ENCODE data around the gene TEX35.

The TEX35 gene

GRCh38 chr1:178506669-178507068 is 6.2 kb upstream of the TEX35 start:
- no peaks in the 10 kb centered on the region for H3K9me3 ChIP-seq (ENCODE audit: low read length)
- no peak overlapping the region for H3K4me3 ChIP-seq (ENCODE audit: low read length)
- peaks cover 3% of the 10 kb centered on the region for H3K27me3 ChIP-seq (ENCODE audit: insufficient read depth, low read length)
- H3K36me3 ChIP-seq (ENCODE audit: insufficient read depth, low read length): no peaks in the 10 kb centered on the region
- H3K4me1 ChIP-seq (ENCODE audit: insufficient read depth, low read length): no peaks in the 10 kb centered on the region
- H2AFZ ChIP-seq (ENCODE audit: low read depth, low read length): no peak overlapping the region

DNA sequence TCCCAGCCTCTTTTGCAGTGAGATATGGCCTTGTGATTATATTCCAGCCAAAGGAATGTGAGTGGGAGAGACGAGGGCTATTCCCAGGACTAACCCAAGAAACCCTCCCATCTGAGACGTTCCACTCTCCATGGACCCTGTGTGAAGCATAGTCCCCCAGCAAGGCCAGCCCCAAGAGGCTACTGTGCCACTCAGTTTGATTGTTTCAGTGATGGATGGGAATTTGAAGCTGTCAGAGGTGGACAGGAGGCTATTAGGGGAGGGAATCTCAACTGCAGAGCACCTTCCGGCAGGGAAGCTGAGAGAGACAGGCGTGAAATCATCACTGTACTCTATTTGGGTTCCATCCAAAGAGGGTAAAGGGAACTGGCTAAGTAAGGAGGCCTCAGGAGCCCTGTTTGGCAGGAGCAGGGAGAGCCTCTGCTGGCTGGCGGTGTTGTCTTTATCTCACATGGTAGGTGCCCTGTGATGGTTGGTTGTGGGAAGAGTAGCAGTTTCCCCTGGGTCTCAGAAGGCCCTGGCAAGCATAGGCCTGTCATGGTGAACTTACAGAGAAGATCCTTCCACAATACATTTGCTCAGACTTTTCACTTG is 3.4 kb upstream of the TEX35 start:
- no peak overlapping the region for H2AFZ ChIP-seq (ENCODE audit: low read depth, low read length)
- no peaks in the 10 kb centered on the region for H3K9me3 ChIP-seq (ENCODE audit: low read length)
- H3K4me1 ChIP-seq (ENCODE audit: insufficient read depth, low read length): no peaks in the 10 kb centered on the region
- peaks cover 3% of the 10 kb centered on the region for H3K27me3 ChIP-seq (ENCODE audit: insufficient read depth, low read length)
- H3K4me3 ChIP-seq (ENCODE audit: low read length): no peak overlapping the region
- no peaks in the 10 kb centered on the region for H3K36me3 ChIP-seq (ENCODE audit: insufficient read depth, low read length)

DNA sequence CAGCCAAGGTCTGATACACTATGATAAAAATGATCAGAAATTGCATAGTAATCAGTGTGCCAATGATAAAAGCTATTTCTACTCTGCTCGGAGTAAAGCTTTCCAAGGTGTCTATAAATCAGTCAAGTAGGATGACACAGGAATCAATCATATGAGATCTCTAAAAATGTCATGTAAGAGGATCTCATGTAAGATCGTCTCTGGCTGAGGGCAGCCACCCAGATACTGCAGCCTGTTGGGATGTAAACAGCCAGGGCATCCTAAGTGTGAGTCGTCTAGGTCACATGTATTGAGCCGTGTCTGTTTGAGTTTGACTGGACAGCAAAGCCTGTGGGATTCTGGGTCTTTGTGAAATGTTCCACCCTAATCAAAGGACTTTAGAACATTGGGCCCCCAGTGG is 2.8 kb upstream of the TEX35 start:
- Histone ChIP-seq H3K4me3 (ENCODE audit: low read length) (no peak overlapping the region), H3K9me3 (ENCODE audit: low read length) (no peaks in the 10 kb centered on the region), H3K36me3 (ENCODE audit: insufficient read depth, low read length) (no peaks in the 10 kb centered on the region), H3K27me3 (ENCODE audit: insufficient read depth, low read length) (peaks cover 2% of the 10 kb centered on the region), H2AFZ (ENCODE audit: low read depth, low read length) (no peak overlapping the region), H3K4me1 (ENCODE audit: insufficient read depth, low read length) (no peaks in the 10 kb centered on the region)

GRCh38 chr1:178513278-178513983 is 522 bp downstream of the TEX35 start:
- H3K9me3 ChIP-seq (ENCODE audit: low read length): no peaks in the 10 kb centered on the region
- no peak overlapping the region for H2AFZ ChIP-seq (ENCODE audit: low read depth, low read length)
- no peak overlapping the region for H3K4me3 ChIP-seq (ENCODE audit: low read length)
- no peaks in the 10 kb centered on the region for H3K36me3 ChIP-seq (ENCODE audit: insufficient read depth, low read length)
- no peaks in the 10 kb centered on the region for H3K4me1 ChIP-seq (ENCODE audit: insufficient read depth, low read length)
- no peaks in the 10 kb centered on the region for H3K27me3 ChIP-seq (ENCODE audit: insufficient read depth, low read length)

DNA sequence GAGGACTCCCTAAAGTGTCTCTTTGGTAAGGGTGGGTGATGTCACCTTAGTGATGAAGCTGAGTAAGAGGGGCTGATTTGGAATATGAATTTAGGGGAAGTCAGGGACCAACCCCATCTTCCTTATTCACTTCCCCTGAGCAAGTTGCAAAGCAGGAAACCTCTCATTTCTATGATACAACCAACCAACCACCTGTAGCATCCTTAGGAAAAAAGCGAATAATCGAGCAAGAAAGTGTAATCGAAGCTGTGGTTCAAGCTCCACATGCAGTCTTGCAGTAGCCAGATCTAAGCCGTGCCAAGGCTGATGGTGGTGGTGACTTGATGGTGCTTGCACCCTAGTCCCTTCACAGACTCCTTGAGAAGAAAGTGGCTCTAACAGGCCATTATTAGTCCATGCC is 3.2 kb downstream of the TEX35 start:
- no peak overlapping the region for H2AFZ ChIP-seq (ENCODE audit: low read depth, low read length)
- H3K9me3 ChIP-seq (ENCODE audit: low read length): no peaks in the 10 kb centered on the region
- no peak overlapping the region for H3K4me3 ChIP-seq (ENCODE audit: low read length)
- no peaks in the 10 kb centered on the region for H3K36me3 ChIP-seq (ENCODE audit: insufficient read depth, low read length)
- H3K4me1 ChIP-seq (ENCODE audit: insufficient read depth, low read length): no peaks in the 10 kb centered on the region
- H3K27me3 ChIP-seq (ENCODE audit: insufficient read depth, low read length): no peaks in the 10 kb centered on the region

- H3K9me3 ChIP-seq (ENCODE audit: low read length): no peaks in the 10 kb centered on the region
- H2AFZ ChIP-seq (ENCODE audit: low read depth, low read length): no peak overlapping the region
- H3K4me1 ChIP-seq (ENCODE audit: insufficient read depth, low read length): no peaks in the 10 kb centered on the region
- H3K36me3 ChIP-seq (ENCODE audit: insufficient read depth, low read length): no peaks in the 10 kb centered on the region
- H3K4me3 ChIP-seq (ENCODE audit: low read length): no peak overlapping the region
- no peaks in the 10 kb centered on the region for H3K27me3 ChIP-seq (ENCODE audit: insufficient read depth, low read length)
Measured at GRCh38 chr1:178518894-178519293, 6.0 kb downstream of the TEX35 start.

- Histone ChIP-seq H3K4me1 (ENCODE audit: insufficient read depth, low read length) (no peaks in the 10 kb centered on the region), H3K36me3 (ENCODE audit: insufficient read depth, low read length) (no peaks in the 10 kb centered on the region)
Measured at GRCh38 chr1:178520803-178521202, 7.9 kb downstream of the TEX35 start.

GRCh38 chr1:178521241-178521640 is 8.3 kb downstream of the TEX35 start:
- Histone ChIP-seq H2AFZ (ENCODE audit: low read depth, low read length) (no peak overlapping the region), H3K9me3 (ENCODE audit: low read length) (no peaks in the 10 kb centered on the region), H3K36me3 (ENCODE audit: insufficient read depth, low read length) (no peaks in the 10 kb centered on the region), H3K27me3 (ENCODE audit: insufficient read depth, low read length) (no peaks in the 10 kb centered on the region), H3K4me3 (ENCODE audit: low read length) (no peak overlapping the region), H3K4me1 (ENCODE audit: insufficient read depth, low read length) (no peaks in the 10 kb centered on the region)

More at GRCh38 chr1:178520803-178521202, 7.9 kb downstream of the TEX35 start:
- Histone ChIP-seq H2AFZ (ENCODE audit: low read depth, low read length) (no peak overlapping the region), H3K27me3 (ENCODE audit: insufficient read depth, low read length) (no peaks in the 10 kb centered on the region), H3K9me3 (ENCODE audit: low read length) (no peaks in the 10 kb centered on the region), H3K4me3 (ENCODE audit: low read length) (no peak overlapping the region)

DNA sequence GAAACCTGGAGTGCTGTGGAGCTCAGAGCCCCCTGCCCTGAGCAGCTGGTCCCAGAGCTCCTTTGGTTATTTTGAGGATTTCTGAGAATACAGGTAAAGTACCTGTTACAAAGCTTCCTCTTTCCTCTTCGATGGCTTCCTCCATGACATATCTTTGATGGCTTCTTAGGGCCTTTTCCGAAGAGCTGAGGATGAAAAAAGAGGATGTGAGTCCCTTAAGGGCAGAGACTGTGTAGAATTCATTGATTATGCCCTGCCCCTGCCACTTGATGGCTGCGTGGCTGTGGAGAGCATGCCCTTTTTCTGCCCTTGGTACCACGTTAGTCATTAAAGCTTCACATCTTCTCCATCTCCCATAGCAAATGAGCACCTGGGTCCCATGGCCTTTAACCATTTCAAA is 14.2 kb downstream of the TEX35 start:
- peaks cover 2% of the 10 kb centered on the region for H3K9me3 ChIP-seq (ENCODE audit: low read length)

DNA sequence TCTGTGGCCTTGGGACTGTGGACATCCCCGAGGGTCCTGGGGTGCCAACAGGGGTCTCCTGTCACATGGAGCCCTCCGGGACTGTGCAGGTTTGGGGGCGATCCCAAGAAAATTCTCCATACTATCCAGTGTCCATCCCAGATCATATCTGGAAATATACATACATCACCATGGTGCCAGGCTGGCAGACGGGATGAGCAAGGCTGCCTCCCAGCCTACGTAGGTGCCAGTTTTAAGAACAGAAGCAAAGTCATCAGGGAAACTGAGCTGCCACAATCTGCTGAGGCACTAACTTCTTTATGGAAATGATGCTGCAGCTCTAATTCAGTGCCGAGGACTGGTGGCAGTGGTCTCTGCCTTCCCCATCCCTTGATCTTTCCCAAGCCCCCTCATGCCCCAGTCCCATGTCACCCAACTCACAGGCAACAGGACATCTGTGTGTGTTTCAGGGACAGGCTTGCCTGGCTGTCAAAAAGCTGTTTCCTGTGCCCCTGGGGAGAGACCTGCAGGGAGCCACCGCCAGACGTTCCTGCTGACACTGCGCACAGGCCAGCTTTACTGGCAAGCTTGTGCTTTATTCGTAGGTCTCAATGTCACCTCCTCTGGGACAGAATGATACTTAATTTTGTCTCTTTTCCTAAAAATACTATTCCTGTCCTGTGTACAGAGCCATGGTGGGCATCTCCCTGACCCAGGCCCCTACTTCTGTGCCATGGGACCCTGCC is 15.5 kb downstream of the TEX35 start:
- no peak overlapping the region for H3K4me3 ChIP-seq (ENCODE audit: low read length)
- H3K4me1 ChIP-seq (ENCODE audit: insufficient read depth, low read length): peaks cover 3% of the 10 kb centered on the region
- no peaks in the 10 kb centered on the region for H3K36me3 ChIP-seq (ENCODE audit: insufficient read depth, low read length)
- H2AFZ ChIP-seq (ENCODE audit: low read depth, low read length): no peak overlapping the region
- H3K27me3 ChIP-seq (ENCODE audit: insufficient read depth, low read length): peaks cover 6% of the 10 kb centered on the region
- H3K9me3 ChIP-seq (ENCODE audit: low read length): peaks cover 2% of the 10 kb centered on the region

More for the DNA sequence above, 14.2 kb downstream of the TEX35 start:
- Histone ChIP-seq H3K27me3 (ENCODE audit: insufficient read depth, low read length) (peaks cover 6% of the 10 kb centered on the region), H3K4me1 (ENCODE audit: insufficient read depth, low read length) (peaks cover 3% of the 10 kb centered on the region), H3K36me3 (ENCODE audit: insufficient read depth, low read length) (no peaks in the 10 kb centered on the region), H3K4me3 (ENCODE audit: low read length) (no peak overlapping the region), H2AFZ (ENCODE audit: low read depth, low read length) (no peak overlapping the region)

DNA sequence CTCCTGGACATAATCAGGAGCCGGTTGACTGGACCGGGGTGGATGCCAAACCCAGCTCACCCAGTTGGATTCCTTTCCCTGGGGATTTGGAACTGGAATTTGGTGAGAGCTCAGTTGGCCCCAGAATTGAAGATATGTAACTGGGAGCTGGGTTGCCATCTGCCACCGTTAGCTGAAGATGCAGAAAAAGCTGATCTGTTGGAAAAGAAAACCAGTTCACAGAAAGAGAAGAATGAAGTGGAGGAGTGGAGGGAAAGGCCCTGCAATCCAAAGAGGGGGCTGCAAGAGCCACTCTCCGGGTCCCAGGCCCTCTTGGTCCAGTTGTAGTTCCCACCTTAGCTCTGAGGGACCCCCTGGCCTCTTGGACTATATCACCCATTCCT is 16.0 kb downstream of the TEX35 start:
- peaks cover 2% of the 10 kb centered on the region for H3K9me3 ChIP-seq (ENCODE audit: low read length)
- H3K4me1 ChIP-seq (ENCODE audit: insufficient read depth, low read length): peaks cover 3% of the 10 kb centered on the region
- H2AFZ ChIP-seq (ENCODE audit: low read depth, low read length): no peak overlapping the region
- no peak overlapping the region for H3K4me3 ChIP-seq (ENCODE audit: low read length)
- peaks cover 6% of the 10 kb centered on the region for H3K27me3 ChIP-seq (ENCODE audit: insufficient read depth, low read length)
- no peaks in the 10 kb centered on the region for H3K36me3 ChIP-seq (ENCODE audit: insufficient read depth, low read length)

DNA sequence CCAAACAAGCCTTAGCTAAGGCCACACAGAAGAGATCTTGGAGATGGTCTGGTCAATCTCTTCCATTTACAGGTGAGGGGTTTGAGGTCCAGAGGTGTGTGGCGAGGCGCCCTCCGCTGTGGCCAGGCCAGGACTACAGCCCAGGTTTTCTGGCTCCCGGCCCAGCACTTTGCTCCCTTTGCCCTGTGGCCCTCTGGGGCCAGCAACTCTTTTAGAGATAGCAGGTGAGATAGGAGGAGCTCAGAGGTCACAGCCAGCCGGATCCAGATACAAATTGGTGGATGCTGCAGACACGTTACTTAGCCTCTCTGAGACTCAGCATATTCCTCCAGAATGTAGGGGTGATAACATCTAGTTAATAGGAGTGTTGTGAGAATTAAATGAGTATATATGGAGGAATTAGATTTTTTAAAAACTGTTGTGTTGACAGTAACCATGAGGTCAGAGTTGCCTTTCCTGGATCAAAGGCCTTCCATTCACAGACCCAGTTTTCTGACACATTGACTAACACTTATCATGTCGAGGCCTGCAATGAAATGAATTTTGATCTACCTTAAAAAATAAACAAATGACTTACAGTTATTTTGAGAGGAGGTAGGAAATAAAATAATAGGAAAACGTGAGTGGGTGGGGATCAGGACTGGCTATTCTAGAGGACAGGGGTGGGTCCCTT is 16.6 kb downstream of the TEX35 start:
- H3K27me3 ChIP-seq (ENCODE audit: insufficient read depth, low read length): peaks cover 6% of the 10 kb centered on the region
- H2AFZ ChIP-seq (ENCODE audit: low read depth, low read length): no peak overlapping the region
- no peak overlapping the region for H3K4me3 ChIP-seq (ENCODE audit: low read length)
- H3K9me3 ChIP-seq (ENCODE audit: low read length): peaks cover 2% of the 10 kb centered on the region
- peaks cover 3% of the 10 kb centered on the region for H3K4me1 ChIP-seq (ENCODE audit: insufficient read depth, low read length)
- no peaks in the 10 kb centered on the region for H3K36me3 ChIP-seq (ENCODE audit: insufficient read depth, low read length)

GRCh38 chr1:178530037-178530402 is 17.1 kb downstream of the TEX35 start:
- Histone ChIP-seq H3K27me3 (ENCODE audit: insufficient read depth, low read length) (peaks cover 6% of the 10 kb centered on the region), H3K36me3 (ENCODE audit: insufficient read depth, low read length) (no peaks in the 10 kb centered on the region), H3K4me3 (ENCODE audit: low read length) (no peak overlapping the region), H2AFZ (ENCODE audit: low read depth, low read length) (no peak overlapping the region), H3K4me1 (ENCODE audit: insufficient read depth, low read length) (peaks cover 3% of the 10 kb centered on the region), H3K9me3 (ENCODE audit: low read length) (peaks cover 2% of the 10 kb centered on the region)

Measured in neuron (in vitro differentiated cells).